Hepatocyte (in vitro differentiated cells): ENCODE results near the gene MOB3B. TPM values are rescaled to one million over a fixed set of nuclear protein-coding genes. Genes with fewer than 3 reads are reported as not detected.

Source experiments
- DNase-seq: peaks from one replicate; pipeline ENCODE4 v3.0.0-alpha.2; 2016; ENCODE audit warnings: low spot score
- H2AFZ ChIP-seq: fragments of 200-600 bp; sonication (generic); 2 replicates; pipeline ENCODE4 v1.6.0; 2016; ENCODE audit warnings: antibody characterized with exemption, mild to moderate bottlenecking
- H3K27ac ChIP-seq: fragments of 200-600 bp; sonication (generic); 2 replicates; pipeline ENCODE4 v1.5.1; 2016; ENCODE audit warnings: mild to moderate bottlenecking
- H3K27me3 ChIP-seq: fragments of 200-600 bp; sonication (generic); 2 replicates; pipeline ENCODE4 v1.6.1; 2016
- H3K36me3 ChIP-seq: fragments of 200-600 bp; sonication (generic); replicated peaks from 2 replicates; pipeline ENCODE4 v1.5.1; 2016; ENCODE audit warnings: low read depth; ENCODE audit not compliant: insufficient read depth
- H3K4me1 ChIP-seq: fragments of 200-600 bp; sonication (generic); 2 replicates; pipeline ENCODE4 v1.5.1; 2016; ENCODE audit warnings: mild to moderate bottlenecking, moderate library complexity; ENCODE audit not compliant: insufficient read depth
- H3K4me2 ChIP-seq: fragments of 200-600 bp; sonication (generic); 2 replicates; pipeline ENCODE4 v1.6.0; 2016
- H3K4me3 ChIP-seq: fragments of 200-600 bp; sonication (generic); 2 replicates; pipeline ENCODE4 v1.5.1; 2016; ENCODE audit warnings: mild to moderate bottlenecking
- H3K79me2 ChIP-seq: fragments of 200-600 bp; sonication (generic); 2 replicates; pipeline ENCODE4 v1.6.0; 2017; ENCODE audit warnings: mild to moderate bottlenecking
- H3K9me2 ChIP-seq: fragments of 200-600 bp; sonication (generic); replicated peaks from 2 replicates; pipeline ENCODE4 v1.6.0; 2017; ENCODE audit warnings: mild to moderate bottlenecking; ENCODE audit not compliant: insufficient read depth
- H3K9me3 ChIP-seq: fragments of 200-600 bp; sonication (generic); 2 replicates; pipeline ENCODE4 v1.5.1; 2016; ENCODE audit warnings: low read depth, mild to moderate bottlenecking
- H4K20me1 ChIP-seq: fragments of 200-600 bp; sonication (generic); 2 replicates; pipeline ENCODE4 v1.6.0; 2016; ENCODE audit warnings: mild to moderate bottlenecking; ENCODE audit not compliant: insufficient read depth, poor library complexity, severe bottlenecking
- CTCF ChIP-seq: fragments of 200-600 bp; sonication (generic); IDR thresholded peaks from 2 replicates; pipeline ENCODE4 v1.5.1; 2016; ENCODE audit warnings: antibody characterized with exemption, mild to moderate bottlenecking; ENCODE audit not compliant: poor library complexity
- EZH2 ChIP-seq: fragments of 200-600 bp; sonication (generic); IDR thresholded peaks from 2 replicates; pipeline ENCODE4 v1.6.1; 2016; ENCODE audit warnings: antibody characterized with exemption, mild to moderate bottlenecking, borderline replicate concordance
- EZH2phosphoT487 ChIP-seq: fragments of 200-600 bp; sonication (generic); IDR thresholded peaks from one replicate; pipeline ENCODE4 v1.6.1; 2018; ENCODE audit warnings: antibody characterized with exemption, mild to moderate bottlenecking, low read depth, moderate library complexity; ENCODE audit not compliant: unreplicated experiment, severe bottlenecking
- WGBS: methylation state at CpG from one replicate; pipeline ENCODE4 v1.1.6; 2016; ENCODE audit warnings: low lambda C conversion rate; ENCODE audit errors: missing lambda C conversion rate; 5-methylcytosine and 5-hydroxymethylcytosine counted together
- polyA plus RNA-seq: library from polyadenylated mRNA; unstranded; fragments of >200 nt; fragmentation: Nextera tagmentation; extraction: Ambion mirVana; gene quantifications from 2 replicates; pipeline ENCODE4 v1.2.1, GENCODE V29; 2016
- total RNA-seq: library from RNA; depleted of rRNA; stranded (reverse); fragments of >200 nt; gene quantifications from 2 replicates; pipeline ENCODE4 v1.2.3, GENCODE V29; 2014

MOB3B gene
- total and polyA plus RNA-seq, 2 experiments from 2014 or later, result 13.3 to 13.5 TPM

- Histone ChIP-seq H3K27me3 (no peaks in the 10 kb centered on the region), H3K79me2 (peaks cover 18% of the 10 kb centered on the region), H3K9me3 (no peaks in the 10 kb centered on the region), H4K20me1 (no peaks in the 10 kb centered on the region), H2AFZ (no peak overlapping the region), H3K4me3 (no peak overlapping the region), H3K36me3 (no peaks in the 10 kb centered on the region), H3K9me2 (no peaks in the 10 kb centered on the region), H3K27ac (peak overlapping the region; percentile 62), H3K4me1 (peaks cover 12% of the 10 kb centered on the region), H3K4me2 (no peak overlapping the region)
- WGBS, result 85% methylated on average over 2 of the region's 2 CpGs
- no peak for DNase-seq
- no peak for TF ChIP-seq EZH2phosphoT487
- no peak for TF ChIP-seq CTCF
- TF ChIP-seq EZH2, result no peak
Observed at GRCh38 chr9:27462846-27463245, 66.8 kb downstream of the MOB3B start.

DNA sequence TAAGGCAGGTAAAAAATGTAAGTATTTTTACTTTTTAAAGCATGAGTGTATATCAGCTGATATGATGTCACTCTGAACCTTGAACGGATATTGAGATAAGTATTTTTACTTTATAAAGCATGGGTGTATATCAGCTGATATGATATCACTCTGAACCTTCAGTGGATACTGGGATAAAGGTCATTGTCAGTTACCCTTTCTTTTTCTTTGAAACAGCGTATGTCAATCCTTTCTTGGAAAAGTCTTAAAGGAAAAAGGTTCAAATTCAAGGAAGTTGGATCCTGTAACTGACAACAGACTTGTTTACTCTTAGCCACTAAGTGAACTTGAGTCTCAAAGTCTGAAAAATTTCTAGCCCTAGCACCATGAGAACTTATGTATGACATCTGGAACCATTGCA, 67.2 kb downstream of the MOB3B start:
- no peaks in the 10 kb centered on the region for H3K9me2 ChIP-seq
- peak; percentile 24 for DNase-seq
- no peak overlapping the region for H2AFZ ChIP-seq
- H3K27ac ChIP-seq, result peak overlapping the region; percentile 62
- peaks cover 17% of the 10 kb centered on the region for H3K79me2 ChIP-seq
- H4K20me1 ChIP-seq, result no peaks in the 10 kb centered on the region
- TF ChIP-seq EZH2phosphoT487 (no peak), CTCF (no peak), EZH2 (no peak)
- peaks cover 15% of the 10 kb centered on the region for H3K4me1 ChIP-seq
- no peaks in the 10 kb centered on the region for H3K9me3 ChIP-seq
- WGBS, result 49% methylated on average over 2 of the region's 2 CpGs
- H3K36me3 ChIP-seq, result no peaks in the 10 kb centered on the region
- no peak overlapping the region for H3K4me2 ChIP-seq
- no peak overlapping the region for H3K4me3 ChIP-seq
- H3K27me3 ChIP-seq, result no peaks in the 10 kb centered on the region

DNA sequence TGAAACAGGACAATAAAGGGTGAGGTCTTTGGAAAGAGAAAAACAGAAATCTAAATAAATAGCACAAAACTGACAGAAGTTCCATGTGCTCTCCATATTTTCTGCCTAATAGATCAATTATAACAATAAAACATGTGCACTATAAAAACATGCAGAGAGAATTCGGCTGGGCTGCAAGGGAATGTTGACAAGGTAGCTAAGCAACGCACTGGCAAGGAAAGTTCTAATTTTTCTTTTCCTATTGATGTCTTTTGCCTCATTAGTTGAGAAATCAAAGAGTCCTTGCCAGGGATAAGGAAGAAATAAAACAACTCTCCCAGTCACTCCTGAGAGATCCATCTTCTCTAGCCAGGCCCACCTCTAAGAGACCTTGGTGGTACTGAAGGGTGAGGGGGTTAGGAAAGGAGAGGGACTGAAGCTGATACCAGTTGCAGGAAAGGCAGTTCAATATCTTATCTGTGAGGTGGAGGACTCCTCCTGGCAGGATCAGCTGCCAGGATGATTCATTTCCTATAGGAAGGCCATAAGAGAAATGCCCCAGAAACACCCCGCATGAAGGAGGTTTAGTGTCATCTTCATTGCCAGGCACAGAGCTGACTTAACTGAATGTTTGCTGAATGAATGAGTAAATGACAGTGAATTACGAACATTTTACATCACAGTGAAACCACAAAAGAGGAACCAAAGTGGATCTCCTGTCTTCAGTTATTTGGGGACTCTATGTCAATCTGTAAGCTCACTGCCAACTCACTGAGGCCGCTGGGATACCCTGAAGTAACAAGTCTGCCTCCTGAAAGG, 69.2 kb downstream of the MOB3B start:
- Histone ChIP-seq H3K4me1 (peaks cover 19% of the 10 kb centered on the region), H4K20me1 (no peaks in the 10 kb centered on the region), H3K27ac (peak overlapping the region; percentile 62), H3K4me3 (no peak overlapping the region), H3K27me3 (no peaks in the 10 kb centered on the region), H3K9me3 (no peaks in the 10 kb centered on the region), H2AFZ (no peak overlapping the region), H3K9me2 (no peaks in the 10 kb centered on the region), H3K4me2 (no peak overlapping the region), H3K36me3 (no peaks in the 10 kb centered on the region), H3K79me2 (peaks cover 10% of the 10 kb centered on the region)
- DNase-seq, result no peak
- TF ChIP-seq EZH2phosphoT487 (no peak), EZH2 (no peak), CTCF (no peak)
- WGBS, result 82% methylated on average over 5 of the region's 5 CpGs
